K562 (cell line): ENCODE data around the gene OSBPL7. TPM values are rescaled to one million over a fixed set of nuclear protein-coding genes. Genes with fewer than 3 reads are reported as not detected.

Source experiments
- E2F4 ChIP-seq: sonication (generic); formaldehyde crosslinking; IDR thresholded peaks from 2 replicates; pipeline ENCODE4 v1.8.0; 2022; ENCODE audit warnings: mild to moderate bottlenecking, low read depth, missing genetic modification reagents
- FOSL1 ChIP-seq: fragments of 200-800 bp; sonication (Bioruptor generic); conservative IDR thresholded peaks from 2 replicates; pipeline ENCODE4 v1.6.1; 2016; ENCODE audit warnings: missing genetic modification characterization, missing compliant biosample characterization
- GABPA ChIP-seq: fragments of 200-800 bp; sonication (Bioruptor generic); conservative IDR thresholded peaks from 2 replicates; pipeline ENCODE4 v1.6.1; 2016; ENCODE audit warnings: low read depth, missing genetic modification characterization, missing compliant biosample characterization
- HMBOX1 ChIP-seq: sonication (generic); IDR thresholded peaks from 2 replicates; pipeline ENCODE4 v1.6.1; 2016
- IRF2 ChIP-seq: sonication (generic); formaldehyde crosslinking; IDR thresholded peaks from 2 replicates; pipeline ENCODE4 v1.8.1; 2022; ENCODE audit warnings: mild to moderate bottlenecking, missing genetic modification reagents
- NUFIP1 ChIP-seq: fragments of 450-650 bp; IDR thresholded peaks from 2 replicates; pipeline ENCODE4 v1.6.1; 2018; ENCODE audit not compliant: partially characterized antibody
- PBX2 ChIP-seq, 2 experiments: IDR thresholded peaks in 1 of 2; conservative IDR thresholded peaks in 1 of 2; 2 replicates each; pipeline ENCODE4 v1.6.1; 2016; ENCODE audit warnings: low read depth in 2 of 2, mild to moderate bottlenecking in 1 of 2, missing compliant biosample characterization in 1 of 2, missing genetic modification characterization in 1 of 2, moderate library complexity in 1 of 2
- RUNX1 ChIP-seq: sonication (generic); IDR thresholded peaks from 2 replicates; pipeline ENCODE4 v1.6.1; 2016; ENCODE audit warnings: antibody characterized with exemption, low read depth
- ZNF766 ChIP-seq: fragments of 200-800 bp; sonication (Bioruptor generic); conservative IDR thresholded peaks from 2 replicates; pipeline ENCODE4 v1.6.1; 2016; ENCODE audit warnings: missing genetic modification characterization, missing compliant biosample characterization
- polyA plus RNA-seq, 8 experiments: library from polyadenylated mRNA; depleted of rRNA in 4 of 8; stranded (reverse) in 5 of 8; unstranded in 3 of 8; fragments of >200 nt; fragmentation: Nextera tagmentation in 2 of 8; fragmentation: Illumina TruSeq in 1 of 8; extraction: Ambion mirVana in 2 of 8; extraction: Trizol in 1 of 8; gene quantifications; 2 replicates each; pipeline versions ENCODE4 v1.2.1 to v1.2.3, GENCODE V29; 2011 to 2014; ENCODE audit warnings: inconsistent platforms in 1 of 8, missing spikeins in 1 of 8
- total RNA-seq, 7 experiments: library from RNA; depleted of rRNA in 6 of 7; stranded (reverse); fragments of >200 nt in 6 of 7; fragmentation: Illumina TruSeq in 2 of 7; extraction: Trizol in 2 of 7; gene quantifications; 2 replicates each; pipeline versions ENCODE4 v1.2.1 to v1.2.3, GENCODE V29; 2011 to 2021; ENCODE audit warnings: low replicate concordance in 1 of 7

OSBPL7 gene
- total and polyA plus RNA-seq, 9 of the 15 experiments (the other 6 are each of a cell fraction or from before 2014, with no cell fraction given) = 0.32 to 11.9 (median 5.8) TPM

DNA sequence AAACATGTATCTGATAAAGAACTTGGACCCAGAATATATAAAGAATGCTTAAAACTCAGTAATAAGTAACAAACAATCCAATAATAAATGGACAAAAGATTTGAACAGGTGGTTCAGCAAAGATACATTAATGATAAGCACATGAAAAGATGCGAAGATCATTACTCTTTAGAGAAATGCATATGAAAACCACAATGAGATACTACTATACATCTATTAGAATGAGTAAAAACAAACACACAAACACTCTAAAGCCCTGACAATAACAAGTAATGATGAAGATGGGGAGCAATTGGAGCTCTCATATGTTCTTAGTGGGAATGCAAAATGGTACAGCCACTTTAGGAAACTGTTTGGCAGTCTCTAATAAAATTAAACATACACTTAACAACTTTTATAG is 29.1 kb downstream of the OSBPL7 start (continued):
- TF ChIP-seq PBX2 (CRISPR knock-in tag; IDR thresholded peaks at IDR 0.05; ENCODE audit: low read depth) = no peak
- no peak for TF ChIP-seq PBX2 (tag; conservative IDR thresholded peaks at IDR 0.05; ENCODE audit: low read depth)
- TF ChIP-seq NUFIP1 = no peak
- TF ChIP-seq ZNF766 (CRISPR knock-in tag) = no peak
- TF ChIP-seq RUNX1 = no peak
- TF ChIP-seq HMBOX1 = no peak
- TF ChIP-seq E2F4 (CRISPR knock-in tag) = no peak
- no peak for TF ChIP-seq IRF2 (CRISPR knock-in tag)
- TF ChIP-seq FOSL1 (tag) = no peak
- TF ChIP-seq GABPA = no peak
- TF ChIP-seq, all 486 proteins: peak for 0
